NB4 (cell line): Measurements from ENCODE around the gene SCUBE3.

Experiments used
- CTCF ChIP-seq: IDR thresholded peaks from one replicate; pipeline ENCODE4 v1.5.1; 2012; ENCODE audit warnings: low read depth, low read length
- POLR2A ChIP-seq: IDR thresholded peaks from 2 replicates; pipeline ENCODE4 v1.6.1; 2011; ENCODE audit warnings: mild to moderate bottlenecking; ENCODE audit not compliant: insufficient read length; ENCODE audit errors: extremely low read depth

GRCh38 chr6:35260591-35261570, 47.1 kb downstream of the SCUBE3 start:
- TF ChIP-seq POLR2A (no peak), CTCF (no peak)
